ENCODE data around the gene CCDC92B.

DNA sequence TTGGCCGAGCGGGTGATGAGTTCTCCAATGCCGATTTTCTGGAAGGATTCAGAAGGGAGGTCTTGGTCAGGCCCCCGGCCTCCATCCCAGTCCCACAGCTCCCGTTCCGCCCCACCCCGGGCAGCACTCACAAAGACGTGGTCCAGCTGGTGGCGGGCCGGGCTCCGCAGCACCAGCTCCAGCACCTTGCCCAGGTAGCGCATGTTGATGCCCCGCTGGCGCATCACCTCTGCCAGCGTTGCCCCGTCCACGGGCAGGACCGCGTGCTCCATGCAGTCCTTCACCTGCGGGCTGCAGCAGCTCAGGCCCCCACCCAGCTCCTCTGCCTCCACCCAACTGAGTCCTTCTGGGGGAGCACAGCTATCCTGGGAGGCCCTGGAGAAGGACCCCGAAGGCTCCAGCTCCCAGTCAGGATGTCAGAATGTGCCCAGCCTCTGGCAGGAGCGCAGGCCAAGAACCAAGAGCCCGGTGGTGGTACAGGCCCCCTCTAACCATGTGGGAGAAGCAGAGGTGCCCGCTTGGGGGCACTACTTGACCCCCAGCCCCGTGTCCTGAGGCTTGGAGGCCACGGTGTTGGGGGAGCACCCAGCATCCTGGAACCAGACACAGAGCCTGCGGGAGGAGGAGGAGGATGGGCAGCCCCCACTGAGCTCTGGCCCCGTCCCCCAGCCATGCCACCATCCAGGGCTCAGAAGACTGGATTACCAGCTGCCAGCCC lies 54.0 kb downstream of the CCDC92B start:
- TF ChIP-seq POLR2A (IDR thresholded peaks at IDR 0.05; ENCODE audit: low read depth, low read length) (no peak), POU2F2 (IDR thresholded peaks at IDR 0.05; ENCODE audit: low read depth, low read length) (no peak), POLR2AphosphoS5 (IDR thresholded peaks at IDR 0.05; ENCODE audit: low read depth, low read length) (no peak), TAF1 (IDR thresholded peaks at IDR 0.05; ENCODE audit: low read depth, low read length) (no peak), SPI1 (IDR thresholded peaks at IDR 0.05; ENCODE audit: low read depth, low read length) (no peak)
